Right lobe of liver (tissue), 6 donors: ENCODE measurements around the gene EDEM3. TPM values are rescaled to one million over a fixed set of nuclear protein-coding genes. Genes with fewer than 3 reads are reported as not detected.

ENCODE experiments used
- ATAC-seq, 4 donors: fragments of 200-7000 bp; cut with Tn5 transposase; one replicate each; pipeline ENCODE4 v1.9.1; 2020; ENCODE audit warnings: mild to moderate bottlenecking in 4 of 4, moderate library complexity in 4 of 4
- DNase-seq, 3 donors: peaks; one replicate each; pipeline ENCODE4 v3.0.0-alpha.2; 2020
- H3K27ac ChIP-seq, 3 donors: fragments of 200-600 bp; one replicate each; pipeline ENCODE4 v1.8.0; 2022
- H3K27me3 ChIP-seq, 2 donors: fragments of 200-600 bp; one replicate each; pipeline ENCODE4 v1.8.0; 2022
- H3K36me3 ChIP-seq, 4 donors: fragments of 200-600 bp; sonication (generic) in 1 of 4; one replicate each; pipeline versions ENCODE4 v1.5.1 to v1.8.0; 2017 to 2022; ENCODE audit warnings: control low read depth in 1 of 4
- H3K4me1 ChIP-seq, 4 donors: fragments of 200-600 bp; sonication (generic) in 1 of 4; one replicate each; pipeline versions ENCODE4 v1.5.1 to v1.8.0; 2017 to 2022; ENCODE audit warnings: control low read depth in 1 of 4
- H3K4me3 ChIP-seq, 3 donors: fragments of 200-600 bp; one replicate each; pipeline ENCODE4 v1.8.0; 2022
- H3K9me3 ChIP-seq, 4 donors: fragments of 200-600 bp; sonication (generic) in 1 of 4; one replicate each; pipeline versions ENCODE4 v1.5.1 to v1.8.0; 2017 to 2022; ENCODE audit warnings: control low read depth in 1 of 4
- CTCF ChIP-seq, 4 donors: fragments of 200-600 bp in 3 of 4; fragments of 450-650 bp in 1 of 4; IDR thresholded peaks; one replicate each; pipeline versions ENCODE4 v1.5.1 to v1.8.0; 2016 to 2022; ENCODE audit warnings: antibody characterized with exemption in 4 of 4, mild to moderate bottlenecking in 2 of 4
- POLR2A ChIP-seq: fragments of 450-650 bp; IDR thresholded peaks from one replicate; pipeline ENCODE4 v1.6.1; 2017; ENCODE audit warnings: antibody characterized with exemption, mild to moderate bottlenecking
- WGBS: methylation state at CpG from one replicate; pipeline ENCODE4 v1.1.6; 2018; ENCODE audit warnings: low coverage, low lambda C conversion rate; ENCODE audit not compliant: insufficient coverage; ENCODE audit errors: missing lambda C conversion rate; 5-methylcytosine and 5-hydroxymethylcytosine counted together
- intact Hi-C, 2 donors: fragments of 100-400 bp; cut with DNase I; formaldehyde crosslinking; loops; one replicate each; pipeline versions ENCODE4 v1.11.2 to v1.14.1; 2022
- long read RNA-seq: library from polyadenylated mRNA; unstranded; transcript quantifications from one replicate; pipeline ENCODE4 v2.0.0, GENCODE V29; 2019
- total RNA-seq, 6 experiments: library from RNA; depleted of rRNA in 2 of 6; stranded (reverse); fragments of >200 nt in 2 of 6; fragmentation: NEBNext Ultra II Directional in 3 of 6; extraction: Animal tissue kit (Norgen Biotek cat#: 25700) in 3 of 6; gene quantifications; one replicate each; pipeline versions ENCODE4 v1.1.0 to v1.2.4, GENCODE V29; 2016 to 2023
- donor health status: DM: no; HTN: yes; CAD: no.
- donor health status: DM: no; HTN: no; CAD: no.
- donor health status: DM: no; HTN: no; CAD: no.
- donor health status: DM: no; HTN: yes; CAD: no.
- donor health status: DM: no; HTN: yes; CAD: no.

EDEM3 gene, protein sequence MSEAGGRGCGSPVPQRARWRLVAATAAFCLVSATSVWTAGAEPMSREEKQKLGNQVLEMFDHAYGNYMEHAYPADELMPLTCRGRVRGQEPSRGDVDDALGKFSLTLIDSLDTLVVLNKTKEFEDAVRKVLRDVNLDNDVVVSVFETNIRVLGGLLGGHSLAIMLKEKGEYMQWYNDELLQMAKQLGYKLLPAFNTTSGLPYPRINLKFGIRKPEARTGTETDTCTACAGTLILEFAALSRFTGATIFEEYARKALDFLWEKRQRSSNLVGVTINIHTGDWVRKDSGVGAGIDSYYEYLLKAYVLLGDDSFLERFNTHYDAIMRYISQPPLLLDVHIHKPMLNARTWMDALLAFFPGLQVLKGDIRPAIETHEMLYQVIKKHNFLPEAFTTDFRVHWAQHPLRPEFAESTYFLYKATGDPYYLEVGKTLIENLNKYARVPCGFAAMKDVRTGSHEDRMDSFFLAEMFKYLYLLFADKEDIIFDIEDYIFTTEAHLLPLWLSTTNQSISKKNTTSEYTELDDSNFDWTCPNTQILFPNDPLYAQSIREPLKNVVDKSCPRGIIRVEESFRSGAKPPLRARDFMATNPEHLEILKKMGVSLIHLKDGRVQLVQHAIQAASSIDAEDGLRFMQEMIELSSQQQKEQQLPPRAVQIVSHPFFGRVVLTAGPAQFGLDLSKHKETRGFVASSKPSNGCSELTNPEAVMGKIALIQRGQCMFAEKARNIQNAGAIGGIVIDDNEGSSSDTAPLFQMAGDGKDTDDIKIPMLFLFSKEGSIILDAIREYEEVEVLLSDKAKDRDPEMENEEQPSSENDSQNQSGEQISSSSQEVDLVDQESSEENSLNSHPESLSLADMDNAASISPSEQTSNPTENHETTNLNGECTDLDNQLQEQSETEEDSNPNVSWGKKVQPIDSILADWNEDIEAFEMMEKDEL
- total RNA-seq: 10 to 100 TPM; 18.5 to 36.4 (median 31.0) TPM
- long read RNA-seq: 0 reads

GRCh38 chr1:184754476-184755225, at the start of gene EDEM3:
Gene EDEM3, minus strand, starts transcription at chr1:184754858. Its CDS starts 212 bp downstream, at chr1:184754646.
- WGBS: under 1% methylated on average over 24 of the region's 76 CpGs
- ATAC-seq (peak; percentile 92 to 99 (median 95)), DNase-seq (peak; percentile 99 to 100 (median 99))
- no peaks in the 10 kb centered on the region for H3K36me3 ChIP-seq
- TF ChIP-seq CTCF (IDR thresholded peaks at IDR 0.05) (no peak), POLR2A (peak; percentile 97)
- H3K4me3 ChIP-seq: peak within 1 kb of the TSS; percentile 82 to 93 (median 90)
- intact Hi-C loops: no loop called here
- H3K27ac ChIP-seq: peak within 1 kb of the TSS; percentile 75 to 93 (median 85)
- H3K27me3 ChIP-seq: no peaks in the 10 kb centered on the region
- no peaks in the 10 kb centered on the region for H3K9me3 ChIP-seq
- peaks cover 0 to 35% (median 8%) of the 10 kb centered on the region in 4 donors for H3K4me1 ChIP-seq

- Histone ChIP-seq H3K36me3 (no peaks in the 10 kb centered on the region), H3K27me3 (no peaks in the 10 kb centered on the region), H3K27ac (no peak overlapping the region), H3K4me3 (no peak overlapping the region), H3K4me1 (peaks cover 0 to 20% (median 3%) of the 10 kb centered on the region in 4 donors), H3K9me3 (no peaks in the 10 kb centered on the region)
- intact Hi-C loops: no loop called here
- DNase-seq: no peak
- 90% methylated on average over 3 of the region's 3 CpGs for WGBS
- TF ChIP-seq CTCF (IDR thresholded peaks at IDR 0.05) (no peak), POLR2A (no peak)
- no peak for ATAC-seq
Observed at GRCh38 chr1:184804220-184804619, 49.6 kb upstream of the EDEM3 start.

DNA sequence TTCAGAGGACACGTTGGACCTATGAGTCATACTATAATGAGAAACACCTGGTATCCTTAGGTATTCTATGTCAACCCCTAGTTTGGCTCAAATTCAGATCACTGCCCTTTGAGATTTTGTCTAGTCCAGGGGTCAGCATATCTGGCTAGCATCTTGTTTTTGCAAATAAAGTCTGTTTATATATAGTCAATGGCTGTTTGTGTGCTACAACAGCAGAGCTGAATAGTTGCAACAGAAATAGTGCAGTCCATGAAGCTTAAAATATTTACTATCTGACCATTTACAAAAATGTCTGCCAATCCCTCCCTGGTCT, 48.5 kb upstream of the EDEM3 start:
- Histone ChIP-seq H3K4me1 (peaks cover 0 to 20% (median 3%) of the 10 kb centered on the region in 4 donors), H3K4me3 (no peak overlapping the region), H3K36me3 (no peaks in the 10 kb centered on the region), H3K9me3 (no peaks in the 10 kb centered on the region), H3K27ac (no peak overlapping the region), H3K27me3 (no peaks in the 10 kb centered on the region)
- 13% methylated on average over 1 of the region's 1 CpG for WGBS
- DNase-seq: no peak
- TF ChIP-seq CTCF (IDR thresholded peaks at IDR 0.05) (no peak), POLR2A (no peak)
- peak; percentile 54 to 85 (median 70) for ATAC-seq
- intact Hi-C loops: no loop called here
